ENCODE measurements around the gene CFAP299.

The CFAP299 gene

GRCh38 chr4:80806472-80806871 is 470.9 kb downstream of the CFAP299 start:
- no peak for DNase-seq (ENCODE audit: low read depth in 2 of 3, low spot score in 1 of 3)

GRCh38 chr4:80809039-80809729 is 473.7 kb downstream of the CFAP299 start:
- no peak for DNase-seq (ENCODE audit: low read depth in 2 of 3, low spot score in 1 of 3)

- DNase-seq (ENCODE audit: low read depth in 2 of 3, low spot score in 1 of 3), result no peak
Measured at GRCh38 chr4:80811406-80811805, 475.9 kb downstream of the CFAP299 start.

GRCh38 chr4:80812145-80812544 is 476.6 kb downstream of the CFAP299 start:
- no peak for DNase-seq (ENCODE audit: low read depth in 2 of 3, low spot score in 1 of 3)

DNA sequence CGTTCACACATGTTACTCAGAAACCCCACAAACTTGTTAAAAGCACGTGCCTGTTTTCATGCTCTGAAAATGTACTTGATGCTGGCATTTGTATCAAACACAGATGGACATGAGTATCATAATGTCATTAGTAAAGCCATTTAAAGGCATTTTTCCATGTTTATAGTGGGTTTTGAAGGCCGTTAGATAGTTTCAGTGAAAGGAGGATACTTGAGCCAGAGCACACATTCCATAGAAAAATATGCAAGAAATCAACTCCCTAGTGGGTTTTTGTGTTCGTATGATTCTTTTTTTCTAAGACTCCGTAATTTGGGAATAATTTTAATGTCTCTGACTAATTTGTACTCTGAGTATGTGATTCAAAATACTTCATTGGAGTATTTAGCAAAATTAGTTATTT is 478.7 kb downstream of the CFAP299 start:
- no peak for DNase-seq (ENCODE audit: low read depth in 2 of 3, low spot score in 1 of 3)

DNA sequence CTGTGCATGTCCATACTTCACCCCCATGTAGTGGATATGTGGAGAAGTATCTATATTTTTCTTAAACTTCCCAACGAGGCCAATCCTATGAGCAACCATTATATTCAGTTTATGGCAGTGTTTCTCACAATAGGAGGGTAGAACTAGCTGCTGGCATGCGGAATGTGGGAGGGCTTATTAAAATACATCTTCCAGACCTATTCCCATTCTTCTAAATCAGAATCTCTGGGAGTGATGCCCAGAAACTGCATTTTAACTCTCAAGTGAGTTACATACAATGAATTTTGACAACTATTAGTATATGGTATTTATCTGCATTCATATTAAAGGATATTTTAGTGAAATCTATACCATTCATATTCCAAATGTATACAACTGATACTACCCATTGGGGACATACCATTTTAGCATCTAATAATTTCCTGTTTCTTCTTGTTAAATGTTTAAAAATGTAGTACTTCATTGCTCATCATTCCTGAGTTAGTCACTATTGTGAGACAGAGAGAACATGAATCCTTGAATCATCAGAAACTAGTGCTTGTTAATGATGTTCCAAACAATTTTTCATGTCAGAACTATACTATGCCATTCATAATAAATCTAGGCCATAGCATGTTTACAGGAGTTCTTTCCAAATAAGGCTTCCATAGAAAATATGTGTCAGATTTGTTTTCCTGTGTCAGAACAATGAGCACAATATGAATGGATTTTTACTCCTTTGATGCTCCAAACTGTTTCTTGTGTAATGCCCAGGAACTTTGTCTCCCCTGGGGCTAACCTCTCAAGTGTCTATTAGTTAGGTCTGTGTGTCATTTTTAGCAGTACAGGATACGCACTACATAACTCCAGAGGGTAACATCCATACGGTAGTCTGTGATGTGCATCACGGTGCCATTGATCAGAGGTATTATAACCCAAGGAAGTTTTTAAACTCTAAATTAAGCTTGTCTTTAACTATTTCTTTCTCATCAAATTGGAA is 496.1 kb downstream of the CFAP299 start:
- DNase-seq (ENCODE audit: low read depth in 2 of 3, low spot score in 1 of 3), result no peak

DNA sequence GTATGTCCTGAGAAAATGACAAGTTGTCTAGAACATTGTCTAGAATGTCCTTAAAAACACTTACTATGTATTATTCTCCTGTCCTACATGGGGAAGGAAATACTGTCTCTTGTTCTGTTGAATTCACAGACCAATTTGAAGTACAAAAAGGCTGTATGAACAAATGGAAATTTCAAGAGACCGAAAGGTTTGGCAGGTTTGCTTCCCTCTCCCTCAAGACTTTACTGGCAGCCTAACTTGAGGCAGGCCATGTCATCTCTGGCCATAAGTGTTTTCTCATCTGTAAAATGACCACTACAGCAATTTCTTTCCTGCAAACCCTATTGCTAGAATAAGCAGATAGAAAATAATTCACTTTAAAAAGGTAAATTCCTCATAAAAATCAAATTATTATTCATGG is 503.8 kb downstream of the CFAP299 start:
- DNase-seq (ENCODE audit: low read depth in 2 of 3, low spot score in 1 of 3), result no peak

GRCh38 chr4:80839792-80840191 is 504.3 kb downstream of the CFAP299 start:
- no peak for DNase-seq (ENCODE audit: low read depth in 2 of 3, low spot score in 1 of 3)

DNA sequence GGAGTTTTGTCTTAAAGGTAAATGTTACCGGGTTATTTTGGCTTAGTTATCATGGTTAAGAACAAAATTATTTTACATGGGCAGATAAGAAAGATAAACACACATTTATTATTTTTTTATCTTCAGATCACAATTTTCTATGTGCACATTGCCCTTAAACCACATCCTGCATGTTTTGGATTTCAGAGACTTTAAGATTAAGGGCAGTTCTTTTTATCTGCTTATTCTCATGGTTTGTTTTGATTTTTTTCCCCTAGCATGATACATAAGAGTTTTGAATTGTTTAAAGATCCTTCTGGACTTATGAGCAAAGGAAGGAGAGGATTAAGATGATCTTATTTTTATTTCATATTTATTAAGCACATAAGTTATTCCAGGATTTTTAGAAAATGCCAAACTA is 504.9 kb downstream of the CFAP299 start:
- no peak for DNase-seq (ENCODE audit: low read depth in 2 of 3, low spot score in 1 of 3)

DNA sequence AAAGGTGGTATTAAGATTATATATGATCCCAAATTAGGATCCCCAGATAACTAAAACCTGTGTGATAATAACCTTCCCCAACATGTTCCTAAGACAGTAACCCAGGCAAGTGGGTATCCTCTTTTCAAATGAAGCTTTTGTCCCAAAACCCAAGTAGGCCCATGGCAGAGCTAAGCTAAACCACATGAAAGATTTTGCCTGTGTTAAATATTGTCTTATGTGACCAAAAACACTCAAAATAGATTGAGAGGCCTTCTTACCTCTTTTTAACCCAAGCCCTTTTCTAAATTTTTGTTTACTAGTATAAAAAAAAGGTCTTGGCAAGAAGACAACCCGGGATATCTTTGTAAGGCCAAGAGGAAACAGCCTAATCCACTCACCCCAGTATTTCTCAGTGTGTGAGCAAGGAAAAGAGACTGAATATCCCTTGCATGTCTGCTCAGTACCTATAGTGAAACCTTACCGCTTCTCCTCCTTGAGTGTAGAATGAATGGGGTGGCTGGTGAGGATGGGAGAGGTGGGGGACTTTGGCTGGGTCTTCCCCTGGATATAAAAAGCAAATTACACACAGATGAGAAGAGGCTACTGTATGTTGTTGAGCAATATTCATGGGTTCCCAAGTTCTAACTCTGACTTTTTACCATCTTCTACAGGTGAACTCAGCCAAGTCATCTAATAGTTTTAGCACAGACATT is 506.2 kb downstream of the CFAP299 start:
- DNase-seq (ENCODE audit: low read depth in 2 of 3, low spot score in 1 of 3), result no peak

DNA sequence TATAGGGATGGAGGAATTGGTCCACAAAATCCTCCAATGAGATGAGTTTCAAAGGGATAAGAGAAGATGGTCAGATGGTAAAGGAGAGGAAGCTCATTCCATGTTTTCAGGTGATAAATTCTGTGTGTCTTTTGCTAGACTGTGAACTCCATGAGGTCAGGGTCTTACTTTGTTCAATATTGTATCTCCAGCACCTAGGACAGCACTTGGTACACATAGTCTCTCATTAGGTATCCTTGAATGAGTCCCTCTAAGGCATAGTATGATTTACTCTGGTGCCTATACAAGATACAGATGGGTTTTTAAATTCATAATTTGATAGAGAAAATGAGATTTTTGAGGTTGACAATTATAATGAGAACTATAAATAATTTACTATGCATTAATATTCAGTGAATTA is 510.7 kb downstream of the CFAP299 start:
- DNase-seq (ENCODE audit: low read depth in 2 of 3, low spot score in 1 of 3), result no peak

DNA sequence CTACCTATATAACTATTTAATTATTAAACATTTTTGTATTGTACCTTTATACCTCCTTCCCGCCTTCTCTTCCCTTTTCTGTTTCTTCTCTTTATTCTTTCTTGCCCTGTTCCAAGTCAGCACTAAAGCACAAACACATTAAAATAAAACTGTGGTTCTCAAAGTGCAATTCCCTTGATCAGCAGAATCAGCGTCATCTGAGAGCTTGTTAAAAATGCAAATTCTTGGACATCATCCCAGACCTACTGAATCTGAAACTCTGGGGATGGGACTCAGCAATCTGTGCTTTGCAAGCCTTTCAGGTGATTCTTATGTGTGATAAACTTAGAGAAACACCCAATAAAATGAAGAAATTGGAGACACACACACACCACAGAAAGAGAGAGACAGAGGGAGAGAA is 516.5 kb downstream of the CFAP299 start:
- no peak for DNase-seq (ENCODE audit: low read depth in 2 of 3, low spot score in 1 of 3)

DNA sequence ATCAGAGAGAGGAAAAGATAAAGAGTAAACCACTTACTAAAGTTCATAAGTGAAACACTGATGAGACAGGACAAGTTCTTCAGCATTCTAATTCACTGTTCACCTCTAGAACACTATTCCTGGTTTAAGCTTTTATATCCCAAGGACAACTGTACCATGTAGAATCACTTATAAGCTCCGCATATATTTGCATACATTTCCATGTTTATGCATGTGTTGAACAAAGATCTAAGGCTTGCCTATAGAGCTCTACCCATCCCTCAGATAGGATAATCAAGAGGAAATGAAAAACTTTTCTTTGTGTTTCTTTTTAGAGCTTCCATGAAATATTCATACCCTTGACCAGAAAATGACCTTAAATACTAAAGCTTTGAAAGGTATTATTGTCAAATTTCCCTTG is 538.0 kb downstream of the CFAP299 start:
- DNase-seq (ENCODE audit: low read depth in 2 of 3, low spot score in 1 of 3), result no peak

DNA sequence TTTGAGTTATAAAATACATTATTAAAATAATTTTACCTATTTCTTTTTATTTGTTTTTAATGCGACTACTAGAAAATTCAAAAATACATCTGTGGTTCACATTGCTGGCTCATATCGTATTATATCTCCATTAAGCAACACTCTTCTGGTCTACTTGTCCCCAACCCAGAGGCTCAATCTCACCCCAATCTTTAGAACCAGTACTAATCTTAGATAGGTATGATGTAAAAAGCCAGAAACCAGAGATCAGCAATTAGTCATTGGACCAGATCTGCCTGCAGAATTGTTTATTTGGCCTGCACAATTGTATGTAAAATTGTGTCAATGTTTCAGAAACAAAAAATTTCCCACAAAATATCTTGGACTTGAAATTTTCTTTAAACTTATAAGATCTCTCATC is 539.4 kb downstream of the CFAP299 start:
- no peak for DNase-seq (ENCODE audit: low read depth in 2 of 3, low spot score in 1 of 3)

- no peak for DNase-seq (ENCODE audit: low read depth in 2 of 3, low spot score in 1 of 3)
Measured at GRCh38 chr4:80875642-80876041, 540.1 kb downstream of the CFAP299 start.

GRCh38 chr4:80876810-80877209 is 541.3 kb downstream of the CFAP299 start:
- DNase-seq (ENCODE audit: low read depth in 2 of 3, low spot score in 1 of 3), result no peak

- no peak for DNase-seq (ENCODE audit: low read depth in 2 of 3, low spot score in 1 of 3)
Measured at GRCh38 chr4:80878218-80878617, 542.7 kb downstream of the CFAP299 start.

DNA sequence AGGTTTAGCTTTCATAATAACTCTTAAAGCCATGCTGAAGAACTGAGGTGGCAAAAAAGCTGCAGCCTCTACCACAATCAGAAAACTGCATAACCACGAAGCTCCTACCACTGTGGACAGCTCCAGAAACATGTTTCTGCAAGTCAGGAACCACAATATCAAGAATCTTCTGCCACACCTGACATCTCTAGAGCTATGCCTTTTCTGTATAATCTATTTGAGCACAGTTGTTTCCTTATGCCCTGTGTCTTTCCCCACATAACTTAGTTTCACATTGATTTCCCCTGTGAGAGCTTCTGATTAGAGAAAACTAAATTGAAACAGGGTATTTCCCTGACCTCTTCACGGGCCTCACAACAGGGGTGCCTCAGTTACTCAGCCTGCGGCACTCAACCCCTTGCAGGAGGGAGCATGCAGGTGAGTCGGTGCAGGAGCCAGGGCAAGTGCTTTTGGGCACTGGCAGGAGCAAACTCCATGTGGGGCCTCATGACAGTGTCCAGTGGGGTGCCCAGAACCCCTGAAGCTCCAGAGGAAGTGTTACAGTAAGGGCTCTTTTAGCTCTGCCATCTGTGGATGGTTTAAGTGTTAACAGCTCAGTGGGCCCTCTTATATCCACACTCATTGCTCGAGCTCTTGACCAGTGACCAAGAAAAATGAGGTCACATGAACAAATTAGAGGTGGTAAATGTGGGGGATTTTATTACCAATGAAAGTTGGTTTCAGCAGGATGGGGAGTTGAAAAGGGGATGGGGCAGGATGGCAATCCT is 562.2 kb downstream of the CFAP299 start:
- DNase-seq (ENCODE audit: low read depth in 2 of 3, low spot score in 1 of 3), result no peak

DNA sequence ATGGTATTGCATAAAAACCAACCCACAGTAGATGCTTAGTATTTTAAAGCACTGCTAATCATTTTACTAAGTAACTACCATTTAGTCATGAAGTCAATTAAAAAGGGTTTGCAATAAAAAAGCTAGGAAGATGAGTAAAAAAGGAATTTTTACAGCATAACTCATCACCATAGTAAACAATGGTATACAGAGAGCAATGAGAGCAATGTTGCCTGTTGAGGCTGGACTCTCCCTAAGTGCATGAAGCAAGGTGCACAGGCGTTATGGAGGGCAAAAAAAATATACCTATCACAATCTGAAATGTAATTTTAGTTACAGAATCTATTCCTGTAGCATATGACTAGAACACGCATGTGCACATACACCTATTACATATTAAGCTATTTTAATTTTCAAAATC is 565.4 kb downstream of the CFAP299 start:
- no peak for DNase-seq (ENCODE audit: low read depth in 2 of 3, low spot score in 1 of 3)

- no peak for DNase-seq (ENCODE audit: low read depth in 2 of 3, low spot score in 1 of 3)
Measured at GRCh38 chr4:80903020-80903419, 567.5 kb downstream of the CFAP299 start.

GRCh38 chr4:80909938-80910337 is 574.4 kb downstream of the CFAP299 start:
- no peak for DNase-seq (ENCODE audit: low read depth in 2 of 3, low spot score in 1 of 3)

Measured in stimulated activated CD4-positive, alpha-beta T cell treated with anti-CD3 and anti-CD28 coated beads, Interleukin-12 subunit alpha, Interleukin-12 subunit beta, amount 100 ng/mL, for 48 hours (primary cell).